T-helper 2 cell treated with Interferon-gamma antibody and Interleukin-4, amounts not matched to agents 5 μg/mL and 100 μg/mL, for 36 hours (primary cell): ENCODE measurements around the gene HOXC10.

Experiments
- DNase-seq: peaks from one replicate; pipeline ENCODE4 v3.0.0; 2021; ENCODE audit warnings: low spot score
- H3K27ac Mint-ChIP-seq: one replicate; pipeline ENCODE4 v1.8.0; 2021; ENCODE audit warnings: mild to moderate bottlenecking, mixed read lengths
- H3K27me3 Mint-ChIP-seq: one replicate; pipeline ENCODE4 v1.8.0; 2021; ENCODE audit warnings: low read depth, mixed read lengths
- H3K36me3 Mint-ChIP-seq: one replicate; pipeline ENCODE4 v1.8.0; 2021; ENCODE audit warnings: low read depth, mixed read lengths
- H3K4me1 Mint-ChIP-seq: one replicate; pipeline ENCODE4 v1.8.0; 2021; ENCODE audit warnings: low read depth, mixed read lengths
- H3K4me3 Mint-ChIP-seq: one replicate; pipeline ENCODE4 v1.8.0; 2022; ENCODE audit warnings: mild to moderate bottlenecking, moderate library complexity, mixed read lengths
- H3K9me3 Mint-ChIP-seq: one replicate; pipeline ENCODE4 v1.8.0; 2021; ENCODE audit warnings: mixed read lengths

The HOXC10 gene

GRCh38 chr12:54037360-54038283 lies 52.7 kb downstream of the HOXC10 start:
- DNase-seq = no peak

GRCh38 chr12:54038284-54038870 lies 53.4 kb downstream of the HOXC10 start:
- no peak for DNase-seq
- Mint-ChIP-seq H3K36me3 (no peaks in the 10 kb centered on the region), H3K9me3 (no peaks in the 10 kb centered on the region), H3K27me3 (peaks cover 84% of the 10 kb centered on the region), H3K27ac (no peak overlapping the region), H3K4me3 (no peak overlapping the region), H3K4me1 (peaks cover 7% of the 10 kb centered on the region)

More at GRCh38 chr12:54037360-54038283, 52.7 kb downstream of the HOXC10 start:
- Mint-ChIP-seq H3K9me3 (peaks cover 3% of the 10 kb centered on the region), H3K4me1 (peaks cover 10% of the 10 kb centered on the region), H3K4me3 (no peak overlapping the region), H3K36me3 (no peaks in the 10 kb centered on the region), H3K27me3 (peaks cover 84% of the 10 kb centered on the region), H3K27ac (no peak overlapping the region)

GRCh38 chr12:54038871-54039414 lies 54.0 kb downstream of the HOXC10 start:
- Mint-ChIP-seq H3K9me3 (no peaks in the 10 kb centered on the region), H3K27ac (no peak overlapping the region), H3K4me3 (no peak overlapping the region), H3K36me3 (no peaks in the 10 kb centered on the region), H3K27me3 (peaks cover 87% of the 10 kb centered on the region), H3K4me1 (peaks cover 9% of the 10 kb centered on the region)
- DNase-seq = no peak

DNA sequence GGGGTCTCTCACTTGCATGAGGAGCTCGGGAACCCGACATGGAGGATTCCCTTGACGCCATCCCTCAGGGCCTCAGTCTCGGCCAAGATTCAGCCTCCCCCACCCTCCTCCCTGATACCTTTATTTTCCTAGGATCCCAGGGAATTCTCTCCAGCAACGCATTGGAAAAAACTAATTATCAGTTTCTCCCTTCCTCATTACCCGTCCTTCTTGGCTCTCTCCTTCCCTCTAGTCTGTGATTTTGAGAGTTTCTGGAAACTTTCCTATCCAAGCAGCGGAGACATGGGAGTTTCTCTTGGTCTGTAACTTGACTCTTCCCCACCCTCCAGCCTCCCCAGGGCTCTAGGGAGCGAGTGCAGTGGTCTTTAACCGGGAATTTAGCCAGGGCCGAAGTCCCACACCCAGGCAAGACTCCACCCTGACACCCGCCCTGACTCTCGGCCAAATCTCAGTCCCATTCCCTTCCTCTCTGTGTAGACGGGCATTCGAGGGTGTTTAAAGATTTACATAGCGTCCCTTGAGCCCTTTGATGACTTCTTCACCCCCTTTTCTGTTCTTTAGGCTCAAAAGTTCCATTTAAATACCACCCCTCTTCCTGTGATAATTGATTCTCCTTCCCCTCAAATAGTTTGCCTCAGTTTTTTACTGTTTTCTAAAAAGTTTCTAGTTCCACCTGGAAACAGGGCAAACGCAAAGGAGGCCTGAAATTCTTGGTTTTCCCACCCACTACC lies 54.6 kb downstream of the HOXC10 start:
- Mint-ChIP-seq H3K4me1 (peaks cover 10% of the 10 kb centered on the region), H3K4me3 (no peak overlapping the region)
- no peak for DNase-seq

More for the DNA sequence above, 54.6 kb downstream of the HOXC10 start:
- Mint-ChIP-seq H3K27ac (no peak overlapping the region), H3K27me3 (peaks cover 88% of the 10 kb centered on the region), H3K9me3 (no peaks in the 10 kb centered on the region), H3K36me3 (no peaks in the 10 kb centered on the region)
